Keratinocyte (primary cell): Measurements from ENCODE around the gene MRPS23. TPM values are rescaled to one million over a fixed set of nuclear protein-coding genes. Genes with fewer than 3 reads are reported as not detected.

Source experiments
- DNase-seq: peaks from one replicate; pipeline ENCODE4 v3.0.0-alpha.2; 2011; ENCODE audit warnings: low read depth, missing footprints, low spot score
- FAIRE-seq: peaks from 2 replicates; lab custom pipeline; 2011; peaks lifted over from hg19 to GRCh38; lab: Jason Lieb, UNC
- H2AFZ ChIP-seq: 2 replicates; pipeline ENCODE4 v1.6.0; 2012; ENCODE audit warnings: low read length, control low read depth, inconsistent platforms; ENCODE audit not compliant: control insufficient read depth
- H3K27ac ChIP-seq: 2 replicates; pipeline ENCODE4 v1.5.1; 2011; ENCODE audit warnings: low read length; ENCODE audit not compliant: control insufficient read depth, insufficient read depth
- H3K27me3 ChIP-seq: 3 replicates; pipeline ENCODE4 v1.6.0; 2011; ENCODE audit warnings: low read length; ENCODE audit not compliant: control insufficient read depth, insufficient read depth; ENCODE audit errors: extremely low read depth
- H3K36me3 ChIP-seq, 2 experiments: 2 replicates in 1 of 2; 3 replicates in 1 of 2; pipeline ENCODE4 v1.5.1; 2011; ENCODE audit warnings: low read length in 2 of 2, mild to moderate bottlenecking in 1 of 2; ENCODE audit not compliant: control insufficient read depth in 2 of 2, insufficient read depth in 2 of 2; ENCODE audit errors: extremely low read depth in 1 of 2
- H3K4me1 ChIP-seq: 3 replicates; pipeline ENCODE4 v1.5.1; 2011; ENCODE audit warnings: low read length; ENCODE audit not compliant: control insufficient read depth, insufficient read depth; ENCODE audit errors: extremely low read depth
- H3K4me2 ChIP-seq: 3 replicates; pipeline ENCODE4 v1.6.0; 2011; ENCODE audit warnings: low read depth, low read length; ENCODE audit not compliant: control insufficient read depth, insufficient read depth; ENCODE audit errors: extremely low read depth
- H3K4me3 ChIP-seq, 3 experiments: fragments of 200-600 bp in 1 of 3; sonication (generic) in 1 of 3; 2 replicates in 2 of 3; 3 replicates in 1 of 3; pipeline ENCODE4 v1.5.1; 2011 to 2016; ENCODE audit warnings: low read length in 3 of 3, mild to moderate bottlenecking in 3 of 3, control low read depth in 2 of 3, inconsistent platforms in 1 of 3, low read depth in 1 of 3, mixed read lengths in 1 of 3, mixed run types in 1 of 3, moderate library complexity in 1 of 3; ENCODE audit not compliant: control insufficient read depth in 2 of 3, insufficient read depth in 2 of 3; ENCODE audit errors: extremely low read depth in 1 of 3
- H3K79me2 ChIP-seq: 2 replicates; pipeline ENCODE4 v1.6.0; 2012; ENCODE audit warnings: low read length; ENCODE audit not compliant: control insufficient read depth, insufficient read depth
- H3K9ac ChIP-seq: 3 replicates; pipeline ENCODE4 v1.6.0; 2011; ENCODE audit warnings: low read length; ENCODE audit not compliant: control insufficient read depth, insufficient read depth; ENCODE audit errors: extremely low read depth
- H3K9me1 ChIP-seq: 3 replicates; pipeline ENCODE4 v1.6.0; 2011; ENCODE audit warnings: low read length; ENCODE audit not compliant: control insufficient read depth, insufficient read depth; ENCODE audit errors: extremely low read depth
- H3K9me3 ChIP-seq: 2 replicates; pipeline ENCODE4 v1.5.1; 2012; ENCODE audit warnings: low read depth, low read length; ENCODE audit not compliant: control insufficient read depth
- H4K20me1 ChIP-seq: 3 replicates; pipeline ENCODE4 v1.6.0; 2011; ENCODE audit warnings: low read length; ENCODE audit not compliant: control insufficient read depth, insufficient read depth; ENCODE audit errors: extremely low read depth
- CTCF ChIP-seq, 3 experiments: IDR thresholded peaks in 1 of 3; conservative IDR thresholded peaks in 1 of 3; optimal IDR thresholded peaks in 1 of 3; 2 replicates in 2 of 3; 3 replicates in 1 of 3; pipeline versions ENCODE3 to v1.5.1; 2011; ENCODE audit warnings: low read length in 3 of 3, mild to moderate bottlenecking in 3 of 3, moderate library complexity in 2 of 3, control low read depth in 1 of 3, inconsistent platforms in 1 of 3; ENCODE audit not compliant: insufficient read depth in 2 of 3; ENCODE audit errors: extremely low read depth in 1 of 3
- EZH2 ChIP-seq: IDR thresholded peaks from one replicate; pipeline ENCODE4 v1.6.1; 2012; ENCODE audit warnings: inconsistent platforms, mild to moderate bottlenecking, low read length, moderate library complexity
- dilution Hi-C: fragments of 300-500 bp; cut with MboI; formaldehyde crosslinking; loops from one replicate; pipeline ENCODE4 v1.7.0; 2020; ENCODE audit warnings: low sequenced_read_pairs; ENCODE audit not compliant: extremely low pct_ligation_motif_present
- polyA plus RNA-seq, 5 experiments: library from polyadenylated mRNA; depleted of rRNA in 3 of 5; stranded (reverse) in 3 of 5; stranded (forward) in 1 of 5; unstranded in 1 of 5; fragments of >200 nt; gene quantifications; 1 replicate in 1 of 5; 2 replicates in 3 of 5; 3 replicates in 1 of 5; pipeline versions ENCODE4 v1.2.1 to v1.2.3, GENCODE V29; 2011 to 2012; ENCODE audit warnings: missing spikeins in 2 of 5, low read depth in 1 of 5, low replicate concordance in 1 of 5
- small RNA-seq, 3 experiments: library from RNA; depleted of rRNA; stranded (forward); fragments of <200 nt; gene quantifications; one replicate each; pipeline ENCODE3, GENCODE V24; 2012; ENCODE audit warnings: low read depth in 3 of 3, low replicate concordance in 1 of 3; ENCODE audit not compliant: insufficient read length in 3 of 3

MRPS23 gene
- polyA plus RNA-seq, 1 donor (not counting 4 experiments of a cell fraction or from before 2014, with no cell fraction given) = 57.3 TPM

GRCh38 chr17:57785022-57785421, 64.8 kb downstream of the MRPS23 start:
- no peak overlapping the region for H3K27ac ChIP-seq
- H4K20me1 ChIP-seq = no peaks in the 10 kb centered on the region
- peaks cover 37% of the 10 kb centered on the region for H3K27me3 ChIP-seq
- H3K9me3 ChIP-seq = no peaks in the 10 kb centered on the region
- H3K4me1 ChIP-seq = peaks cover 3% of the 10 kb centered on the region
- H3K9me1 ChIP-seq = no peaks in the 10 kb centered on the region
- dilution Hi-C loops = no loop called here
- no peak overlapping the region for H3K4me3 ChIP-seq
- H3K4me2 ChIP-seq = no peak overlapping the region
- FAIRE-seq (no peak), DNase-seq (no peak)
- H3K36me3 ChIP-seq = no peaks in the 10 kb centered on the region
- no peak for TF ChIP-seq EZH2
- no peak for TF ChIP-seq CTCF (optimal IDR thresholded peaks at IDR 0.05 in 1 of 3, IDR thresholded peaks at IDR 0.05 in 1 of 3, conservative IDR thresholded peaks at IDR 0.05 in 1 of 3; ENCODE audit: extremely low read depth in 1 of 3, insufficient read depth in 2 of 3, low read length in 3 of 3)
- H3K9ac ChIP-seq = no peak overlapping the region
- no peaks in the 10 kb centered on the region for H3K79me2 ChIP-seq
- no peak overlapping the region for H2AFZ ChIP-seq

Small RNA genes within 50 kb of the gene (small RNA-seq; reads per million reads assigned to genes)
- 0 reads per million in 3 experiments for gene RN7SKP94

Other genes with a start within 250 kb of the MRPS23 start
- gene CCDC182, start 104.7 kb downstream of the MRPS23 start, polyA plus RNA-seq = not detected in 3 replicates
- 12.9 to 18.7 TPM (median 14.4 TPM) in 3 replicates for gene CUEDC1, start 105.4 kb upstream of the MRPS23 start, polyA plus RNA-seq
- gene VEZF1, start 138.2 kb upstream of the MRPS23 start, polyA plus RNA-seq = 13.7 to 25.3 TPM (median 22.8 TPM) in 3 replicates
- 149 to 272 TPM (median 167 TPM) in 3 replicates for gene SRSF1, start 157.2 kb upstream of the MRPS23 start, polyA plus RNA-seq
- 12.8 to 21.5 TPM (median 18.0 TPM) in 3 replicates for gene DYNLL2, start 233.4 kb upstream of the MRPS23 start, polyA plus RNA-seq